Measurements from ENCODE around the gene KRT77. TPM values are rescaled to one million over a fixed set of nuclear protein-coding genes. Genes with fewer than 3 reads are reported as not detected.

KRT77 gene
- total and polyA plus RNA-seq, 8 donors, result 0.03 TPM; not detected in 7

GRCh38 chr12:52702338-52702737 is 986 bp downstream of the KRT77 start:
- WGBS, 5 donors, result 74 to 89% (median 81%) methylated on average over 2 of the region's 2 CpGs
- Histone ChIP-seq H3K27me3 (peaks cover 0 to 70% (median 6%) of the 10 kb centered on the region in 3 donors), H3K36me3 (no peaks in the 10 kb centered on the region), H3K4me1 (no peaks in the 10 kb centered on the region), H3K9me3 (no peaks in the 10 kb centered on the region), H3K27ac (no peak overlapping the region), H3K4me3 (no peak overlapping the region)
- TF ChIP-seq EP300 (IDR thresholded peaks at IDR 0.05) (no peak), POLR2AphosphoS5 (IDR thresholded peaks at IDR 0.05) (no peak), POLR2A (IDR thresholded peaks at IDR 0.05) (no peak)
- TF ChIP-seq, protein P1, sequence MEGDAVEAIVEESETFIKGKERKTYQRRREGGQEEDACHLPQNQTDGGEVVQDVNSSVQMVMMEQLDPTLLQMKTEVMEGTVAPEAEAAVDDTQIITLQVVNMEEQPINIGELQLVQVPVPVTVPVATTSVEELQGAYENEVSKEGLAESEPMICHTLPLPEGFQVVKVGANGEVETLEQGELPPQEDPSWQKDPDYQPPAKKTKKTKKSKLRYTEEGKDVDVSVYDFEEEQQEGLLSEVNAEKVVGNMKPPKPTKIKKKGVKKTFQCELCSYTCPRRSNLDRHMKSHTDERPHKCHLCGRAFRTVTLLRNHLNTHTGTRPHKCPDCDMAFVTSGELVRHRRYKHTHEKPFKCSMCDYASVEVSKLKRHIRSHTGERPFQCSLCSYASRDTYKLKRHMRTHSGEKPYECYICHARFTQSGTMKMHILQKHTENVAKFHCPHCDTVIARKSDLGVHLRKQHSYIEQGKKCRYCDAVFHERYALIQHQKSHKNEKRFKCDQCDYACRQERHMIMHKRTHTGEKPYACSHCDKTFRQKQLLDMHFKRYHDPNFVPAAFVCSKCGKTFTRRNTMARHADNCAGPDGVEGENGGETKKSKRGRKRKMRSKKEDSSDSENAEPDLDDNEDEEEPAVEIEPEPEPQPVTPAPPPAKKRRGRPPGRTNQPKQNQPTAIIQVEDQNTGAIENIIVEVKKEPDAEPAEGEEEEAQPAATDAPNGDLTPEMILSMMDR (IDR thresholded peaks at IDR 0.05), result no peak
- intact Hi-C loops (cut with DNase I; ENCODE audit: low total_unique reads), result no loop called here
- no peak for DNase-seq

GRCh38 chr12:52701281-52701680 is 2.0 kb downstream of the KRT77 start:
- DNase-seq, result no peak
- H3K36me3 ChIP-seq, result no peaks in the 10 kb centered on the region
- no peaks in the 10 kb centered on the region for H3K4me1 ChIP-seq
- peaks cover 0 to 73% (median 6%) of the 10 kb centered on the region in 3 donors for H3K27me3 ChIP-seq
- no peaks in the 10 kb centered on the region for H3K9me3 ChIP-seq
- 81 to 92% (median 82%) methylated on average over 8 to 12 of the region's 12 CpGs for WGBS, 5 donors
- TF ChIP-seq POLR2AphosphoS5 (IDR thresholded peaks at IDR 0.05), result no peak
- TF ChIP-seq POLR2A (IDR thresholded peaks at IDR 0.05), result no peak
- TF ChIP-seq, protein P1 (IDR thresholded peaks at IDR 0.05), result no peak
- no peak for TF ChIP-seq EP300 (IDR thresholded peaks at IDR 0.05)
- H3K4me3 ChIP-seq, result no peak overlapping the region
- intact Hi-C loops (cut with DNase I; ENCODE audit: low total_unique reads), result no loop called here
- H3K27ac ChIP-seq, result no peak overlapping the region

DNA sequence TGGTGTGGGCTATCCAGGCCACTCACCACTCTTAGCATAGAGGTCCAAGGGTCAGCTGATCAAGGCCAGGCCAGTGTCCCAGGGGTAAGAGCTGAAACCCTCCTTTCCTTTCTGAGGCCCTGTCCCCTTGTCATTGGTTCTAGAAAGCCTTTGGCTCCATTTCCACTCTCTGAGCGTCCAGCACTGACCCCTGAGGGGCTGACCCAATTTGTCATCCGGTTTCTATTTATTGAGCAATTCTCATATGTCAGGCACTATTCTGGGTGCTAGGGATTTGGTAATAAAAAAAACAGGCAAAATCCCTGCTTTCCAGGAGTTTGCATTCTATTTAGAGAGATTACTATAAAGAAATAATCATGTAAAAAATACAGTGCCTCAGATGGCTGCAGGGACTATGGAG is 3.4 kb downstream of the KRT77 start:
- no peak for TF ChIP-seq POLR2AphosphoS5 (IDR thresholded peaks at IDR 0.05)
- TF ChIP-seq EP300 (IDR thresholded peaks at IDR 0.05), result no peak
- TF ChIP-seq, protein P1 (IDR thresholded peaks at IDR 0.05), result no peak
- TF ChIP-seq POLR2A (IDR thresholded peaks at IDR 0.05), result no peak
- no peaks in the 10 kb centered on the region for H3K4me1 ChIP-seq
- DNase-seq, result no peak
- no peak overlapping the region for H3K27ac ChIP-seq
- intact Hi-C loops (cut with DNase I; ENCODE audit: low total_unique reads), result no loop called here
- no peaks in the 10 kb centered on the region for H3K36me3 ChIP-seq
- no peaks in the 10 kb centered on the region for H3K9me3 ChIP-seq
- peaks cover 0 to 75% (median 6%) of the 10 kb centered on the region in 3 donors for H3K27me3 ChIP-seq
- 73 to 80% (median 76%) methylated on average over 2 of the region's 2 CpGs for WGBS, 5 donors
- no peak overlapping the region for H3K4me3 ChIP-seq

- no peak overlapping the region for H3K4me3 ChIP-seq
- H3K36me3 ChIP-seq, result no peaks in the 10 kb centered on the region
- DNase-seq, result no peak
- 70 to 88% (median 79%) methylated on average over 2 of the region's 2 CpGs for WGBS, 5 donors
- H3K27ac ChIP-seq, result no peak overlapping the region
- peaks cover 0 to 75% (median 6%) of the 10 kb centered on the region in 3 donors for H3K27me3 ChIP-seq
- H3K9me3 ChIP-seq, result no peaks in the 10 kb centered on the region
- H3K4me1 ChIP-seq, result no peaks in the 10 kb centered on the region
- intact Hi-C loops (cut with DNase I; ENCODE audit: low total_unique reads), result no loop called here
- TF ChIP-seq, protein P1 (IDR thresholded peaks at IDR 0.05), result no peak
- TF ChIP-seq EP300 (IDR thresholded peaks at IDR 0.05) (no peak), POLR2AphosphoS5 (IDR thresholded peaks at IDR 0.05) (no peak), POLR2A (IDR thresholded peaks at IDR 0.05) (no peak)
Observed at GRCh38 chr12:52699373-52699772, 4.0 kb downstream of the KRT77 start.

Measured in stomach (tissue), 9 donors.